CD8-positive, alpha-beta memory T cell (primary cell): ENCODE results near the gene MACROD2. TPM values are rescaled to one million over a fixed set of nuclear protein-coding genes. Genes with fewer than 3 reads are reported as not detected.

ENCODE experiments used
- CTCF ChIA-PET: fragments of 350-600 bp; sonication (Branson Sonifier 250); formaldehyde crosslinking; loops from one replicate; lab custom pipeline; 2021; ENCODE audit warnings: antibody characterized with exemption; lab: Charles Lee
- POLR2A ChIA-PET: fragments of 350-600 bp; sonication (Branson Sonifier 250); formaldehyde crosslinking; loops from one replicate; lab custom pipeline; 2021; ENCODE audit warnings: antibody characterized with exemption; lab: Charles Lee
- DNase-seq, 5 donors: peaks; one replicate each; pipeline versions ENCODE4 v3.0.0 to v3.0.0-alpha.2; 2020 to 2022; ENCODE audit warnings: mixed read lengths in 1 of 5
- H3K27ac ChIP-seq: one replicate; pipeline ENCODE4 v1.7.0; 2013; ENCODE audit warnings: low read depth, mild to moderate bottlenecking, low read length, moderate library complexity
- H3K27me3 ChIP-seq: 2 replicates; pipeline ENCODE4 v1.7.0; 2013; ENCODE audit warnings: low read length, mild to moderate bottlenecking; ENCODE audit not compliant: insufficient read depth, poor library complexity, severe bottlenecking
- H3K36me3 ChIP-seq: 2 replicates; pipeline ENCODE4 v1.7.0; 2013; ENCODE audit warnings: mild to moderate bottlenecking, low read length, moderate library complexity; ENCODE audit not compliant: insufficient read depth
- H3K4me1 ChIP-seq: 2 replicates; pipeline ENCODE4 v1.7.0; 2013; ENCODE audit warnings: mild to moderate bottlenecking, low read length, moderate library complexity; ENCODE audit not compliant: insufficient read depth
- H3K4me3 ChIP-seq: 2 replicates; pipeline ENCODE4 v1.7.0; 2013; ENCODE audit warnings: mild to moderate bottlenecking, low read length
- H3K9me3 ChIP-seq: 2 replicates; pipeline ENCODE4 v1.7.0; 2013; ENCODE audit warnings: mild to moderate bottlenecking, low read length
- H3K27ac Mint-ChIP-seq, 8 donors: one replicate each; pipeline ENCODE4 v1.8.0; 2020 to 2021; ENCODE audit warnings: mixed read lengths in 8 of 8, mild to moderate bottlenecking in 6 of 8, inconsistent platforms in 3 of 8, moderate library complexity in 3 of 8
- H3K27me3 Mint-ChIP-seq, 2 donors: one replicate each; pipeline ENCODE4 v1.8.0; 2020 to 2021; ENCODE audit warnings: mixed read lengths in 2 of 2, mild to moderate bottlenecking in 1 of 2, moderate library complexity in 1 of 2
- H3K36me3 Mint-ChIP-seq, 3 donors: one replicate each; pipeline ENCODE4 v1.8.0; 2020 to 2021; ENCODE audit warnings: mixed read lengths in 3 of 3, inconsistent platforms in 1 of 3, mild to moderate bottlenecking in 1 of 3
- H3K4me1 Mint-ChIP-seq, 3 donors: one replicate each; pipeline ENCODE4 v1.8.0; 2020 to 2021; ENCODE audit warnings: mixed read lengths in 3 of 3, inconsistent platforms in 1 of 3, mild to moderate bottlenecking in 1 of 3
- H3K4me3 Mint-ChIP-seq, 7 donors: one replicate each; pipeline ENCODE4 v1.8.0; 2020 to 2021; ENCODE audit warnings: mixed read lengths in 7 of 7, mild to moderate bottlenecking in 6 of 7, moderate library complexity in 4 of 7, inconsistent platforms in 2 of 7
- H3K9me3 Mint-ChIP-seq, 5 donors: one replicate each; pipeline ENCODE4 v1.8.0; 2020 to 2022; ENCODE audit warnings: mixed read lengths in 5 of 5, mild to moderate bottlenecking in 3 of 5, moderate library complexity in 2 of 5, inconsistent platforms in 1 of 5
- polyA plus RNA-seq: library from polyadenylated mRNA; unstranded; fragments of 300-500 nt; fragmentation: Illumina TruSeq; gene quantifications from one replicate; pipeline ENCODE4 v1.2.3, GENCODE V29; 2021
- total RNA-seq, 2 experiments: library from RNA; stranded (reverse); gene quantifications; one replicate each; pipeline ENCODE4 v1.2.3, GENCODE V29; 2021

The MACROD2 gene
- total and polyA plus RNA-seq, 3 experiments from 2014 or later: not detected

- no peak overlapping the region for H3K27ac ChIP-seq
Observed at GRCh38 chr20:14877301-14878028, 882.1 kb downstream of the MACROD2 start.

GRCh38 chr20:14878676-14879019, 883.3 kb downstream of the MACROD2 start:
- POLR2A ChIA-PET: no interaction called here
- H3K27me3 ChIP-seq: no peaks in the 10 kb centered on the region
- Mint-ChIP-seq H3K36me3 (no peaks in the 10 kb centered on the region), H3K4me1 (no peaks in the 10 kb centered on the region), H3K27me3 (no peaks in the 10 kb centered on the region), H3K9me3 (peaks cover 0 to 34% (median 7%) of the 10 kb centered on the region in 5 donors), H3K27ac (no peak overlapping the region), H3K4me3 (no peak overlapping the region)
- no peaks in the 10 kb centered on the region for H3K9me3 ChIP-seq
- no peak for DNase-seq
- H3K27ac ChIP-seq: no peak overlapping the region
- H3K36me3 ChIP-seq: no peaks in the 10 kb centered on the region
- H3K4me1 ChIP-seq: no peaks in the 10 kb centered on the region
- CTCF ChIA-PET: no interaction called here
- H3K4me3 ChIP-seq: no peak overlapping the region

More at GRCh38 chr20:14877301-14878028, 882.1 kb downstream of the MACROD2 start:
- Mint-ChIP-seq H3K27ac (no peak overlapping the region), H3K27me3 (no peaks in the 10 kb centered on the region), H3K36me3 (no peaks in the 10 kb centered on the region), H3K4me3 (no peak overlapping the region), H3K9me3 (peaks cover 0 to 37% (median 6%) of the 10 kb centered on the region in 5 donors), H3K4me1 (no peaks in the 10 kb centered on the region)
- H3K4me3 ChIP-seq: no peak overlapping the region
- H3K4me1 ChIP-seq: no peaks in the 10 kb centered on the region
- ChIA-PET CTCF (no interaction called here), POLR2A (no interaction called here)
- no peaks in the 10 kb centered on the region for H3K27me3 ChIP-seq
- H3K36me3 ChIP-seq: no peaks in the 10 kb centered on the region
- DNase-seq: no peak
- no peaks in the 10 kb centered on the region for H3K9me3 ChIP-seq

DNA sequence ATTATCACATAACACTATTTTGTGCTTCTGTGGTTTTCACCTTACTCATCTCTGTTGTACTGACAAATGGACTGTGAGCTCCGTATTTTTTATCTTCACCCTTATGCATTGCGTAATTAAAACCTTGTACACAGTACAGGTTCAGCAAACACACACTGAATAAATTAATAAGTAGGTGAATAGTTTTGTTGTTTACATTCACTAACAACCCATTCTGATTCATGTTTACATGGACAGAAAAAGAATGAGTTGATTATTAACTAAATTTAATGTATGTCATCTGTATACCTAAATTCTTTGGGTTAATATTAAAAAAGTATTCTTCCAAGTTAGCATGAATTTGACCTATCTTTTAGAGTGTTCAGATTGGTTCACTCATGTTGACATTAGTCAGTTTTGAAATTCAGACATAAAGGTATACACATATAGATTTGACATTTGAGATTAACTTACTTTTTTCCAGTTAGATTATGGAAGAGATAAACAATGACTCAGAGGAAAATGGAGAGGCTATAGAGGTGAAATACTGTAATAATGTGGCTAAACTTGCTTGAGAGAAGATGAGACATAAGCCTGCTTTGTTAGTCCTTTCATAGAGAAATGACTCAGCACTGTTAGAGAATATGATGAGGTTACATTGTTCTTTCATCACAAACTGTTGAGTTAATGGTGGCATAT, 883.8 kb downstream of the MACROD2 start:
- Histone ChIP-seq H3K36me3 (no peaks in the 10 kb centered on the region), H3K27ac (no peak overlapping the region), H3K4me1 (no peaks in the 10 kb centered on the region), H3K9me3 (no peaks in the 10 kb centered on the region), H3K27me3 (no peaks in the 10 kb centered on the region), H3K4me3 (no peak overlapping the region)
- CTCF ChIA-PET: no interaction called here
- no peaks in the 10 kb centered on the region for H3K4me1 Mint-ChIP-seq
- H3K27me3 Mint-ChIP-seq: no peaks in the 10 kb centered on the region
- POLR2A ChIA-PET: no interaction called here
- no peaks in the 10 kb centered on the region for H3K36me3 Mint-ChIP-seq
- H3K27ac Mint-ChIP-seq: no peak overlapping the region
- no peak overlapping the region for H3K4me3 Mint-ChIP-seq
- peaks cover 0 to 37% (median 7%) of the 10 kb centered on the region in 5 donors for H3K9me3 Mint-ChIP-seq
- no peak for DNase-seq

- Mint-ChIP-seq H3K4me1 (no peaks in the 10 kb centered on the region), H3K27me3 (no peaks in the 10 kb centered on the region), H3K27ac (no peak overlapping the region), H3K9me3 (peaks cover 0 to 39% (median 7%) of the 10 kb centered on the region in 5 donors), H3K4me3 (no peak overlapping the region), H3K36me3 (no peaks in the 10 kb centered on the region)
- no peak for DNase-seq
- Histone ChIP-seq H3K27ac (no peak overlapping the region), H3K4me1 (no peaks in the 10 kb centered on the region), H3K9me3 (no peaks in the 10 kb centered on the region), H3K4me3 (no peak overlapping the region), H3K36me3 (no peaks in the 10 kb centered on the region), H3K27me3 (no peaks in the 10 kb centered on the region)
- ChIA-PET CTCF (no interaction called here), POLR2A (no interaction called here)
Observed at GRCh38 chr20:14879839-14880238, 884.5 kb downstream of the MACROD2 start.

- Mint-ChIP-seq H3K9me3 (peaks cover 0 to 51% (median 6%) of the 10 kb centered on the region in 5 donors), H3K27me3 (no peaks in the 10 kb centered on the region), H3K4me3 (no peak overlapping the region), H3K36me3 (no peaks in the 10 kb centered on the region), H3K4me1 (no peaks in the 10 kb centered on the region), H3K27ac (no peak overlapping the region)
- Histone ChIP-seq H3K27me3 (no peaks in the 10 kb centered on the region), H3K36me3 (no peaks in the 10 kb centered on the region), H3K9me3 (no peaks in the 10 kb centered on the region), H3K27ac (no peak overlapping the region), H3K4me3 (no peak overlapping the region), H3K4me1 (no peaks in the 10 kb centered on the region)
- no peak for DNase-seq
- ChIA-PET POLR2A (no interaction called here), CTCF (interaction anchor here (1.4 kb wide), 1 partner anchor 13 kb away, joined by 3 read pairs; no protein-coding TSS in a partner anchor)
Observed at GRCh38 chr20:14881518-14881917, 886.2 kb downstream of the MACROD2 start.

GRCh38 chr20:14882157-14882556, 886.8 kb downstream of the MACROD2 start:
- peaks cover 0 to 50% (median 6%) of the 10 kb centered on the region in 5 donors for H3K9me3 Mint-ChIP-seq
- H3K4me3 Mint-ChIP-seq: no peak overlapping the region
- H3K36me3 ChIP-seq: no peaks in the 10 kb centered on the region
- no peaks in the 10 kb centered on the region for H3K9me3 ChIP-seq
- H3K4me3 ChIP-seq: no peak overlapping the region
- no peaks in the 10 kb centered on the region for H3K36me3 Mint-ChIP-seq
- no peaks in the 10 kb centered on the region for H3K27me3 Mint-ChIP-seq
- ChIA-PET CTCF (interaction anchor here (1.4 kb wide), 1 partner anchor 13 kb away, joined by 3 read pairs; no protein-coding TSS in a partner anchor), POLR2A (no interaction called here)
- DNase-seq: no peak
- H3K27me3 ChIP-seq: no peaks in the 10 kb centered on the region
- no peaks in the 10 kb centered on the region for H3K4me1 ChIP-seq
- H3K27ac Mint-ChIP-seq: no peak overlapping the region
- H3K4me1 Mint-ChIP-seq: no peaks in the 10 kb centered on the region
- H3K27ac ChIP-seq: no peak overlapping the region

GRCh38 chr20:14882846-14883245, 887.5 kb downstream of the MACROD2 start:
- peaks cover 0 to 46% (median 6%) of the 10 kb centered on the region in 5 donors for H3K9me3 Mint-ChIP-seq
- H3K36me3 Mint-ChIP-seq: no peaks in the 10 kb centered on the region
- Histone ChIP-seq H3K36me3 (no peaks in the 10 kb centered on the region), H3K4me1 (no peaks in the 10 kb centered on the region), H3K4me3 (no peak overlapping the region), H3K9me3 (no peaks in the 10 kb centered on the region), H3K27ac (no peak overlapping the region), H3K27me3 (no peaks in the 10 kb centered on the region)
- DNase-seq: no peak
- H3K27ac Mint-ChIP-seq: no peak overlapping the region
- ChIA-PET CTCF (no interaction called here), POLR2A (no interaction called here)
- H3K4me1 Mint-ChIP-seq: no peaks in the 10 kb centered on the region
- H3K4me3 Mint-ChIP-seq: no peak overlapping the region
- no peaks in the 10 kb centered on the region for H3K27me3 Mint-ChIP-seq

DNA sequence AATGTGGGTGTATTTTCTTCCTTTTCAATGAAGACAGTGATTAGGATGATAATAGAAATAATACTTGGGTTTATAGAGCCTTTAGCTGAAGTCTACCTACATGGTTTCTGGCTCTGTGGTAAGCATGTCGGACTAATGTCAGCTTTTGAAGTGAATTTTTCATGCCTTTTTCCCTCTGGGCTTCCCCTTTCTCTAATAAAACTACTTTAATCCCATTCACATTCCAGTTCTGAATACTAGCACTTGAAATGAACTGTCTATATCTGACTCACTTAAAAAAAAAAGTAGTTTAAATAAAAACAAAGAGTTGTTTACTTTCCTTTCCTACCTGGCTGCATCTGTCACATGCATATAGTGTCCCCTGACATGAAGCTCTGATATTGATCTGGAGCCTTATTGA, 888.0 kb downstream of the MACROD2 start:
- no peak overlapping the region for H3K27ac ChIP-seq
- H3K27me3 ChIP-seq: no peaks in the 10 kb centered on the region
- Mint-ChIP-seq H3K4me3 (no peak overlapping the region), H3K4me1 (no peaks in the 10 kb centered on the region), H3K27ac (no peak overlapping the region), H3K9me3 (peaks cover 0 to 41% (median 6%) of the 10 kb centered on the region in 5 donors), H3K27me3 (no peaks in the 10 kb centered on the region), H3K36me3 (no peaks in the 10 kb centered on the region)
- H3K9me3 ChIP-seq: no peaks in the 10 kb centered on the region
- ChIA-PET CTCF (no interaction called here), POLR2A (no interaction called here)
- no peaks in the 10 kb centered on the region for H3K36me3 ChIP-seq
- no peak overlapping the region for H3K4me3 ChIP-seq
- no peak for DNase-seq
- H3K4me1 ChIP-seq: no peaks in the 10 kb centered on the region
